Activated T-cell treated with anti-CD3 and anti-CD28 coated beads, Interleukin-2, amount 50 U/mL, for 48 hours (primary cell): ENCODE measurements around the gene DBP.
A peak's percentile ranks its signal among the peaks of the same experiment; 100 is the strongest.
"Not testable (repeated sequence)": the region's sequence is repeated elsewhere in the genome, so short reads cannot be mapped to it uniquely, and the experiment has no call there.

ENCODE experiments used
- DNase-seq, 2 experiments: peaks; one replicate each; pipeline ENCODE4 v3.0.0-alpha.2; 2020

The DBP gene

DNA sequence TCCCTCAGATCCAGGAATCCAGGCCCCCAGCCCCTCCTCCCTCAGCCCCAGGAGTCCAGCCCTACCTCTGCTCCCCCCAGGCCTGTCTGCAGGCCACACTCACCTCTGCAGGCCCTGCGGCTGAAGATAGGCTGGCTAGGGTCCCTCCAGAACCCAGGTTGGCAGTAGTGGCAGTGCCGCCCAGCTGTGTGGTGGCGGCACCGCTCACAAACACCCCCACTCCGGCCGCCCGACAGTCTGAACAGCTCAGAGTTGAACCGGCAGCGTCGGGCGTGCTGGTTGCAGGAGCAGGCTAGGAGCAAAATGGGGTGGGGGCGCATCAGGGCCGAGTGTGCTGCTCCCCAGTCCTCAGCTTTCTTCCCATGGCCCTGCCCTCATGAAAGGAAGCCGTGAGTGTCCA, 27.3 kb upstream of the DBP start:
- no peak for DNase-seq

DNA sequence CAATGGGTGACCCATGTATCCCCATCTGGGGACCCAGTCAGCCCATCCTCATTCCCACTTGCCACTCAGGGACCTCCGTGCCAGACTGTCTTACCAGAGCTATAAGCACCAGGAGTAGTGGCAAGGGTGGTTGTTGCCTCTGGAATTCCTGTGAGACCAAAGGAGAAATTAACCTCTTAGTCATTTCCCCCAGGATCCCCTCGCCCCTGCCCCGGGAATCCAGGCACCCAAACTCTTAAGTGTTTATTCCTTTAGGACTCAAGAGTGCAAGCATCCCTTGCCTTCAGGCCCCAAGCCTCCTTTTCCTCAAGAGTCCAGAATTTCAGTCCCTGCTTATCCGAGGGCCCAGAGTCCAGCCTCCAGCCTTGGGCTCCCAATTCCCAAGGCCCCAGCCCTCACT, 26.5 kb upstream of the DBP start:
- DNase-seq, result no peak

DNA sequence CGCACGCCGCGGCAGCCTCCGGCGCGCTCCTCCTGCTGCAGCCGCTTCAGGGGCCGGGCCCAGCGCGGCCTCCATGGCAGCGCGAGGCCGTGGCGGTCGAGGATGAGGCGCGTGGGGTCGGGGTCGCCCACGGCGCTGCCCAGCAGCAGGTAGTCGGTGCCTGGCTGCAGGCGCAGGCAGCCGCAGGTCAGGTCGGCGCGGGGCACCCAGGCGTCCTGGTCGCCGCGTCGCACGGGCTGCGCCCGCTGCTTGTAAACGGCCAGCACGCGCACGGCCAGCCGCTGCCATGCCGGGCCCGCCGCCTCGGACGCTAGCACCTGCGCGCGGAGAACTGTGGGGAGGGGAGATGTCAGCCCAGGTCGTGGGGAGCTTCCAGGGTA, 24.5 kb upstream of the DBP start:
- no peak for DNase-seq

DNA sequence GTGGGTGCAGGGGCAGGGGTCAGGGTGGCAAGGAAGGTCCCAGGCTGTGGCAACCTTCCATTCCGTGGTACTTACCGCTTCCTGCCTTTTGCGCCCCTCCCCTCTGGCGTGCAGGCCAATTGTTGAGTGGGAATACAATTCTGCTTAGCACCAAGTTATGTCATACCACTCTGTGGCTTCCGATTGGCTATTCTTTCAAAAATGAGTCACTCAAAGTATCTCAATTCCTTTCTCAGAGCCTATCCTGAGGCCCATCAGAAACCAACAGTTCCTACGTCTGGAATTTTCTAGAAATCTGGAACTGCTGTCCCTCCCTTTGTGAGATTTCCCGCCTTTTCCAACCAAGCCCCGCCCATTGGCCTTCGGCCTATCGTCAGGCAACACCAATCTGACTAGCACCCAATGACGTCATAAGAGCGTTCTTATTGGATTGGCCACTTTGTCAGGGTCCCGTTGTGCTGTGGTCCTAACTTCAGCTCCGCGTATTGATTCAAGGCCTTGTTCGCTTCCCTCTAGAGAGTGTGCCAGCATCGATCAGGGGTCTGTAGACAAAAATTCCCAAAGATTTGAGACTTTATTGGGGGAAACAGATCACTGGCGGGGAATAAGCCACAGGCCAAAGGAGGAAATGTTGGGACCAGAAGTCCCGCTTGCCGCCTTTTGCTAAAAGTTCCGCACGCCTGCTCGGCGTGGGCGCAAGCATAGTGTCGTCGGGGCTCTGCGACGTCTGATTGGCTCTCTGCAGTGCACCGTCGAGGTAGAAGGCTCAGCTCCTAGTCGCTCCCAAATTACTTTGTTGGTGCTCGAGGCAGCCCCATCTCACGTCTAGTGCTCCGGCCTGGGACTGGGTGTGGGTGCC, 23.9 kb upstream of the DBP start:
- peak; percentile 90 to 91 for DNase-seq

DNA sequence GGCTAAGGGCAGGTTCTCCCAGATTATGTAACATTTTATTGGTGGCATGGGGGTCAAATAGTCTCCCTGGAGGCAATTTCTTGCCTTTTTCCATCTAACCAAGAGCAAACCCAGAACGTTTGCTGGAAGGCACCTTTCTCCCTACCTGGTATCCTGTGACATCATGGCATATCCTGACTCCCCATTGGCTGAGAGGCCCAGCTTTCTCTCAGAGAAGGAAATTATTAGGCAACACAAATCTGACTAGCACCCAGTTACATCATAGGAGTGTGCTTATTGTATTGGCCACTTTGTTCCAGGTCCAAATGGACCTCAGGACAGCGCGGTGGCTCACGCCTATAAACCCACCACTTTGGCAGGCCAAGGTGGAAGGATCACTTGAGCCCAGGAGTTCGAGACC, 22.6 kb upstream of the DBP start:
- DNase-seq, result no peak

DNA sequence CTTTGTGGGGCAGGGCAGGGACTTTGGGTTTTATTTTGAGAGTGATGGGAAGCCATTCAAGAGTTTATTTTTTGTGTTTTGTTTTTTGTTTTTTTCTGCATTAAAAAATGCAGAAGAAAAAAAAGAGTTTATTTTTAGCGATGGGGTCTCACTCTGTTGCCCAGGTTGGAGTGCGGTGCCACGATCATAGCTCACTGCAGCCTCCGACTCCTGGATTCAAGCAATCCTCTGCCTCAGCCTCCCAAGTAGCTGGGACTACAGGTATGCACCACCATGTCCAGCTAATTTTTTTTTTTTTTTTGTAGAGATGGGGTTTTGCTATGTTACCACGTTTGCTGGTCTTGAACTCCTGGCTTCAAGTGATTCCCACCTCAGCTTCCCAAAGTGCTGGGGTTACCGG, 21.3 kb upstream of the DBP start:
- no peak for DNase-seq

DNA sequence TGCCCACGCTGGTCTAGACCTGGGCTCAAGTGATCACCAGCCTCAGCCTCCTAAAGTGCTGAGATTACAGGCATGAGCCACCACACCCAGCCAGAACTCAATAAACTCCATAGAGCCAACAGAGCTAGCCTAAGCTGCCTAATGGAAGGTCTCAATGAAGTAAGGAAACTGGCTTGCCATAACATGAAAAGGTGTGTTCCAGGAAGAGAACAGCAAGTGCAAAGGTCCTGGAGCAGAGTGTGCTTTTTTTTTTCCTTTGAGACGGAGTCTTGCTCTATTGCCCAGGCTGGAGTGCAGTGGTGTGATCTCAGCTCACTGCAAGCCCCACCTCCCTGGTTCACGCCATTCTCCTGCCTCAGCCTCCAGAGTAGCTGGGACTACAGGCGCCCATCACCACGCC, 20.6 kb upstream of the DBP start:
- DNase-seq, result not testable (repeated sequence)

DNA sequence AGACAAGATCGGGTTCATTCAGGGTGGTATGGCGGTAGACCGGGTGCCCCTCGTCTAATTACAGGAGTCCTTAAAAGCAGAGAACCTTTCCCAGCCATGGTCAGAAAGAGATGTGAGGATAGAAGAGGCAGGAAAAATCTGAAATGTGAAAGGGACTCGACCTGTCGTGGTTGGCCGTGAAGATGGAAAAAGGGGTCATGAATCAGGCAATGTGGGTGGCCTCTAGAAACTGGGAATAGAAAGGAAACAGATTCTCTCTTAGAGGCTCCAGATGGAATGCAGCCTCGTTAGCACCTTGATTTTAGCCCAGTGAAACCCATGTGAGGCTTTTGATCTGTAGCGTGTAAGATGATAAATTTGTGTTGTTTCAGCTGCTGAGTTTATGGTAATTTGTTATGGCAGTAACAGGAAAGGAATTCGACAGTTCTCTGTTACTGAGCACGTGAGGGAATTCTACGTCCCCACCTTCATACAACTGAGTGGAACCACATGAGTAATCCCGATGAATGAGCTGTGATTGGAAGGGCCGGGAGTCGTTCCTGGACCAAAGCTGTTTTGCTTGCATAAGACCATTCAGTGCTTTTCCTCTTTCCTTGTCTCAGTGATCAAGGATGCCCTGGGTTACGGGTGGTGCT, 19.8 kb upstream of the DBP start:
- no peak for DNase-seq

DNA sequence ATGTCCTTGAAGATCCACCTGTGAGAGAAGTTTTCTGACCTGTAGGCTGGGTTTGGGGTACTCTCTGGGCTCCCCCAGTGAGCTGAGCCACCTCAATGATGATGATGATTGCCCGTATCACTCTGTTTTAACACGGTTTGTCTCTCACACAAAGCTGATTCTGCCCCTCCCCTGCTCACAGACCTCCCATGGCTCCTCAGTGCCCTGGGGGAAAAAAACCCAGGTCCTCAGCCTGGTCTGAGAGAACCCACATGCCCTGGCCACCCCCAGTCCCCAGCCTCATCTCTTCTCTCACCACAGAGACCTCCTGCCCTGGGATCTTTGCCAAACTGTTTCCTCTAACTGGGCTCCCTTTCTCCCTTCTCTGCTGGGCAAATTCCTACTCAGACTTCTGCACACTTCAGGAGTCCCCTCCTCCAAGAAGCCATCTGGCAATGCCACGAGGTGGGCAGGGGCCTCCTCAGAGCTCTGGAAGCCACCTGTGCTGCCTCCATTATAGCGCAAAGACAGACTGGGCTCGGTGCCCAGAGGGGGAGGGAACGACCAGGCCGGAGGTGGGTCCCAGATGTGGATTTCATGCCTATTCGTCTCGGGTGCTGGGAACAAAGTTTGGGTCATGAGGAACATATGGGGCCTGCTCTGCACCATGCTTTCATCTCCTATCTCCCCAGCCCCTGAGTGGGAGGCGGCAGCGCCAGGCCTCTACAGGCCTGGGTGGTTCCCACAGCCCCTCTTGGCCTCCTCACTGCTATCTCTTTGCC, 17.3 kb upstream of the DBP start:
- no peak for DNase-seq

DNA sequence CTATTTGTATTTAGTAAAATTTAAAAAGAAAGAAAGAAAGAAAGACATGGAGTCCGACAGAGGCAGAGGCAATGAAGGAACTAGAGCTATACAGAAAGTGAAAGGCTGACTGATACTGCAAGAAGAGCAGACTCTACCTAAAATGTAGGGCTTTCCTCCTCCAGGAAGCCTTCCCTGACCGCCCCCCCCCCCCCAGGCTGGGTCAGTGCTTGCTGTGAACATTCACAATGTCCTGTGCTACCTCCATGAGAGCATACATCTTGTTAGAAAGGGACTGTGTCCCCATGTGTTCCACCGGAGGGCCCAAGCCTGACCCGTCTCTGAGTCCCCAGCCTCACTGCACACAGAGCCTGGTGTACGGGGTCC, 14.5 kb upstream of the DBP start:
- DNase-seq, result no peak

DNA sequence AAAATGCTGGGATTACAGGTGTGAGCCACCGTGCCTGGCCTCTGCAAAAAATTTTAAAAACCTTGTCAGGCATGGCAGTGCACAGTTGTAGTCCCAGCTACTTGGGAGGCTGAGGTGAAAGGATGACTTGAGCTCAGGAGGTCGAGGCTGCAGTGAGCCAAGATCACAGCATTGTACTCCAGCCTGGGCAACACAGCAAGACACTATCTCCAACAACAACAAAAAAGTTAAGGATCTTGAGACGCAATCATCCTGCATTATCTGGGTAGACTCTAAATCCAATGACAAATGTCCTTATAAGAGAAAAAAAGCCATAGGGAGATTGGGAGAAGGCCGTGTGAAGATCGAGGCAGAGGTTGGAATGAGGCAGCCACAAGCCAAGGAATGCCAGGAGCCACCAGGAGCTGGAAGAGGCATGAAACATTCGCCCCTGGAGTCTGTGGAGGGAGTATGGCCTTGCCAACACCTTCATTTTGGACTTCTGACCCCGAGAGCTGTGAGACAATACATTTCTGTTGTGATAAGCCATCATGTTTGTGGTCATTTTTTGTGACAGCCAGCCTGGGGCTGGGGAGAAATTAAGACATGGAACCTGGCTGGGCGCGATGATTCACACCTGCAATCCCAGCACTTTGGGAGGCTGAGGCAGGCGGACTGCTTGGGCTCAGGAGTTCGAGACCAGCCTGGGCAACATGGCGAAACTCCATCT, 13.9 kb upstream of the DBP start:
- no peak for DNase-seq

DNA sequence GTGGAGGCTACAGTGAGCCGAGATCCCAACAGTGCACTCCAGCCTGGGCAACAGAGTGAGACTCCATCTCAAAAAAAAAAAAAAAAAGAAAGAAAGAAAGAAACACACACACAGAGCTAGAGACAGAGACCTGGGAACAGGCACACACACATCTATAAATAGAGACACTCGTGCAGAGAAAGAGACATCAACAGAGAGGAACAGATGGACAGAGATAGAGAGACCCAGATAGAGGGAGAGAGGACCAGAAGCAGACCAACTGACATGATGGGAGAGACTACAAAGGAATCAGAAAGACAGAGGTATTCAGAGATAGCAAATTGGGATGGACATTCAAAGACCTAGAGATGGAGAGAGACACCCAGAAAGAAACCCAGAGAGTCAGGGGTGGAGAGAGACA, 11.0 kb upstream of the DBP start:
- DNase-seq, result no peak

DNA sequence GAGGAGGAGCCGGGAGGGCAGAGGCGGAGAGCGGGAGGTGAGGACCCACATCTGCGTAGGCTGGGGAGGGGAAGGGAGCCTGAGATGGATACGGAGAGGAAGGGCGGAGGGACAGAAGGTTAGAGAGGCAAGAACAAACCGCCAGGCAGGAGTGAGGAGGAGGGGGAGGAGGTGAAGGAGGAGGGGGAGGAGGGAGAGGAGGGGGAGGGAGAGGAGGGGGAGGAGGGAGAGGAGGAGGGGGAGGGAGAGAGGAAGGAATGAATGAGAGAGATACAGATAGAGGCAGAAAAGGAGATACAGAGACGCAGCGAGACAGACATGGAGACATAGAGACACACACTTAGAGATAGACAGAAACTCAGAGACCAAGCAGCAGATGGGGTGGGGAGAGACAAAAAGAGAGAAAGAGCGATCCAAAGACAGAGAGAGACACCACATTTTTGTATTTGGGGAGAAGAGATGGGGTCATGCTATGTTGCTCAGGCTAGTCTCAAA, 9.6 kb upstream of the DBP start:
- no peak for DNase-seq

DNA sequence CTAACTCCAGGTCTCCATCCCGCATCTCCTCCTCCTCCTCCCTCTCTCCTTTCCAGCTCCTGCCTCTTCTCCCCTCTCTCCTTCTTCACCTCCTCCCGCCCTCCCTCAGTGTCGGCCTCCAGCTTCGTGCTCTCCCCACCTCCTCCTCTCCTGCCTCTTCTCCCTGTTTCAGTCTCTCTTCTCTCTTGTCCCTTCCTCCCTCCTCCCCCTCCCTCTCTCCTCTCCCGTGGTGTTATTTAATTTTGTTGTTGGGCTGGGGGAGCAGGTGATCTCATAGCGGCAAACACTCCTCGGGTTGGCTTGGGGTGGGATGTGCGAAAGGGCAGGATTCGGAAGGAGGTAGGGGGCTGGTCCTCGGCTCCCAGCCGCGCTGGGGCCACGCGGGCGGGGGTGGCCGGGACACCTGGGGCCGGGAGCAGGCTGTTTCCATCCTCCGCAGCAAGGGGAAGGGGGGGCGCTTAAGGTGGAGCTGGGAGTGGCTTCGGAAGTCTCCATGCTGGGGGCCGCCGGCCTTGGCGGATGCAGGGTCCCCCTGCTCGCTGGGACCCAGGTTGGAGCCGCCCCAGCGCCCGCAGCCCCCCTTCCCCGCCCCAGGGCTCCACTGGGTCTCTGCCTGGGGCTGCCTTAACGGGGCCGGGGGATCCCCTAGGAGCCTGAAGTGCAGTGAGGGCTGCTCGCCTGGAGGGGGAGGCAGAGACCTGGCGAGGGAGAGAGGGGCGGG, 9.0 kb upstream of the DBP start, which contains the start of gene CA11:
CA11 (minus strand) TSS at position 187 of the 721 bp plus-strand sequence. CDS start 555 bp downstream, outside the sequence.
- peak; percentile 96 for DNase-seq

DNA sequence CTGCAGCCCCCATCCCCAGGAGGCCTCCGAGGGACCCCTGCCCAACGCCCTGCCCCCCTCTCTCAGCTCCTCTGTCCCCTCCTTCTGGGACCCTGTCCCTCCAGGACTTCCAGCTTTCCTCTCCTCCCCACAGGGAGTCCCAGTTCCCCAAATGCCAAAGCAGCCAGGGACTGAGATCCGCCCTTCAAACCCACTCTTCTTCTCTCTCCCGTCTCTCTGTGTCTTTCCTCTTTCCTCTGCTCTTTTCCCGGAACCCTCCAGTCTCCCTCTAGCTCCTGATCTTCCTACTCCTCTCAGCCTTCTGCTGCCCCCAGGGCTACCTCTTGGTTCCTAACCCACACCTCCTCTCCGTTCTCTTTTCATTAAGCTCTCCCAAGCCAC, 8.4 kb upstream of the DBP start:
- DNase-seq, result peak in 1 of 2 experiments; percentile 53

DNA sequence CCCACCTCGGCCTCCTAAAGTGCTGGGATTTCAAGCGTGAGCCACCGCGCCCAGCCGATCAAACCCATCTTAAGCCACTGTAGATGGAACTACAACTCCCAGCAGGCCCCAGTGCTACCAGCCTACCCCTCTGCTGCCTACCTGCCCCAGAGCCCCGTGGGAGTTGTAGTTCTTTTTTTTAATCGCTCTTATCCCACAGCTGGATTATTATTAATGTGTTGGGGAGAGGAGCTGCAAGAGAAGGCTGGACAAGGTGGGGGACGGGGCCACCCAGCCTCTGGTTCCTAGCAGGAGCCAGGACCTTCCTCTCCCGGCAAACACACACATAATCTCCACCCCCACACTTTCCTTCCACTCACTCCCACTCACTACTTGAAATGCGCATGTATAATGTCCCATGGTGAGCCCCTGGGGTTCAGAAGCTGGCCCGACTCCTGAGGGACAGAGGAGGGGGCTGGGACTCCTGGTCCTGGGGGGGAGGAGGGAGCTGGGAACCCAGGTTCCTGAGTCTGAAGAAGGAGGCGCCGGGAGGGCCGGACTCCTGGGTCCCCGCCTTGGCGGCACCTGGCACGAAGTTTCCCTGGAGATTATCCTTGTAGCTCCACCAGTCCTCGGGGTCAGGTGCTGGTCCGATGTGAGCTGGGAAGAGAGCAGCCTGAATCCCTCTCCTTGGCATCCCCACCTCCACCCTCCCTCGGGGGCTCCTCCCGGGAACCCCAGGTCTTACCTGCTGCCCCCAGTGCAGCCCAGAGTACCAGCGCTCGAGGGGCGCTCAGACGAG, 7.8 kb upstream of the DBP start:
- DNase-seq, result peak; percentile 81 to 84

DNA sequence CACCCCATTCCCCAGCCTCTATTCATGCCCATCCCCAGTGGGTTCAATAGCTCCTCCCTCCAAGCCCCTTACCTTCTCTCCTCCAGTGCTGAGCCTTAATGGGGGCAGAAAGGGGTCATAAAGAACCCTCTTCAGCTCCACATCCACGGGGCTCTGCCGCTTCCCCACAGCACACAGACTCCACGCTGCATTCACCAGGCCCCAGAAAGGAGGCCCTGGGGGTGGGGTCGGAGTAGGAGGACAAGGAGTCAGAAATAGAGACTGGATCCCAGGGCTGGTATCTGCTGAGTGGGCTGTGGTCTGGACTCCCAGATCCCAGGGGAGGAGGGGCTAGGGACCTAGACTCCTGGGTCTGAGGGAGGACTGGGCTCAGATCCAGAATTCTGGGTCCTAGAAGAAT, 7.2 kb upstream of the DBP start:
- no peak for DNase-seq

DNA sequence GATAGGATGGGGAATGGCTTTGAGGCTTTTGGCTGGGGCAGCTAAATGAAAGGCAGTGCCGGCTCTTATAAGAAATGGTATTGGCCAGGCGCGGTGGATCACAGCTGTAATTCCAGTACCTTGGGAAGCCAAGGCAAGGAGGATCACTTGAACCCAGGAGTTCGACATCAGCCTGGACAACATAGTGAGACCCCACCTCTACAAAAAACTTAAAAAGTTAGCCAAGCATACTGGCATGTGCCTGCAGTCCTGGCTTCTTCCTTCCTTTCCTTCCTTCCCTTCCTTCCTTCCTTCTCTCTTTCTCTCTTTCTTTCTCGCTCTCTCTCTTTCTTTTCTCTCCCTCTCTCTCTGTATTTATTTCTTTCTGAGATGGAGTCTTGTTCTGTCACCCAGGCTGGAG, 5.7 kb upstream of the DBP start:
- DNase-seq, result no peak

DNA sequence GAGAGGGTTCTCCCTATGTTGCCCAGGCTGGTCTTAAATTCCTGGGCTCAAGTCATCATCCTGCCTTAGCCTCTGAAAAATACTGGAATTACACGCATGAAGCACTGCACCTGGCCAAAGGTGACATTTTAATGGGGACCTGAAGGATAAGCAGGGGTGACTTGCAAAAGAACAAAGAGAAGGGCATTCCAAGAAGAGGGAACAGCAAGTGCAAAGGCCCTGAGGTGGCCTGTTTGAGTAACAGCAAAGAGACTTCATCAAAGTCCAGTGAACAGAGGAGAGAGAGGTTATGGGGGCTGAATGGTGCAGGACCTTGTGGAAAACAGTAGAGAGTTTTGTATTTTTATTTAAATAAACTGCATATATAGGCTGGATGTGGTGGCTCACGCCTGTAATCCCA, 4.7 kb upstream of the DBP start:
- DNase-seq, result no peak

DNA sequence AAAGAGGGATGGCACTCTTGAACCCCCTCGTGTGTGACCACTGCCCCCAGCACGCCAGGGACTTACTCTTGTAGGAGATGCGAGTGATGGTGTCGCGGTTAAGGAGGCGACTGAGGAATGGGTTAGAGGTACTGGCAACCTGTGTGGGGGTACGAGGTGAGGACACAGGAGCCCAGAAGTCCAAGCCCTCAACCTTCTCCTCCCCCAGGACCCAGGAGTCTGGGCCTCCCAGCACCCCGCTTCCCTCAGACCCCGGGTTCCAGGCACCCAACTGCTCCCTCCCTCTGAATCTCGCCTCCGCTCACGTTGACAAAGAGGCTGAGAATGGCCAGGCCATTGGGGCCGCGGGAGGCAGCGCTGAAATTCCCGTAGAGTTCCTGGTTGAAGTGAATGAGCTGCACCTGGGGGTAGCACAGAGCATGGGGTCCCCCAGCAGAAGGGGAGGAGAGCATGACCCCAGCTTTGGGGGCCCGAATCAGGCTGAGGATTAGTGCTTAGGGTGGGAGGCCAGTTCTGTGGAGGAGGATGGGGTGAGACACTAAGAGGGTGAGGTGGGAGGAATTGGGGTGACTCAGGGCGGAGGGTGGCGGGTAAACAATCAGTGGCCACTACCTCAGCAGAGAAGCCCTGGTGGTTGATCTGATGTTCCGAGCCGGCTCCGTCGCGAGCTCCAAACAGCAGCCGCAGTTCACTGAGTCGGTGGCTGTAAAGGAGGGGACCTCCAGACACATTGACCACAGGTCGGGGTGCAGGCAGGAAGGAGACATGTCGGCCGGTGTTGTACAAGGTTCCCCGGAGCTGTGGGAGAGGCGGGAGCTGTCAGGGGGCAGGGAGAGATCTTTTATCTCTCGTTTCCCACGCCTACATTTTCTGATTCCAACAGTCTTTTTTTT, 2.5 kb upstream of the DBP start:
- DNase-seq, result peak in 1 of 2 experiments; percentile 46
